Nucleus accumbens (tissue), 56 donors: Measurements from ENCODE around the gene MAGEA9.
"Not testable (repeated sequence)": the region's sequence is repeated elsewhere in the genome, so short reads cannot be mapped to it uniquely, and the experiment has no call there.

Experiments
- DNase-seq, 56 donors: peaks; one replicate each; lab custom pipeline; 2025; lab: John Stamatoyannopoulos, UW

Gene MAGEA9

DNA sequence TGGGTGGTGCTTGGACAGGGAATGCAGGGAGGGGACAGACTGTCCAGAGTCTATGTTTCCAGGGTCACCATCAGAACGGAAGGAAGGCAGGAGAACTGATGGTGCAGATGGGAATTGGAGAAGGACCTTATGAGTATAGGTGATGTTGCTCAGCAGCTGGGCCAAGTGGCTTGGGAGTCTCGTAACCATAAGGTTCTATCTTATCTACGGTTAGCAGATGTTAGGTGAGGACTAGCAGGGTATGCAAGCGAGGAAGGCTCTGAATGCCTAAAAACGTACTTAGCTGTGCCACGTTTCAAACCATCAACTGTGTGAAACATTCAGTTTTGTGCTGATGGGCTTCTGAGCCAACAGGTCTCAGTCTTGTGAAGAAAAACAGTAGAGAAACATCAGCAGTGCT, 22.4 kb downstream of the MAGEA9 start:
- DNase-seq = no peak

DNA sequence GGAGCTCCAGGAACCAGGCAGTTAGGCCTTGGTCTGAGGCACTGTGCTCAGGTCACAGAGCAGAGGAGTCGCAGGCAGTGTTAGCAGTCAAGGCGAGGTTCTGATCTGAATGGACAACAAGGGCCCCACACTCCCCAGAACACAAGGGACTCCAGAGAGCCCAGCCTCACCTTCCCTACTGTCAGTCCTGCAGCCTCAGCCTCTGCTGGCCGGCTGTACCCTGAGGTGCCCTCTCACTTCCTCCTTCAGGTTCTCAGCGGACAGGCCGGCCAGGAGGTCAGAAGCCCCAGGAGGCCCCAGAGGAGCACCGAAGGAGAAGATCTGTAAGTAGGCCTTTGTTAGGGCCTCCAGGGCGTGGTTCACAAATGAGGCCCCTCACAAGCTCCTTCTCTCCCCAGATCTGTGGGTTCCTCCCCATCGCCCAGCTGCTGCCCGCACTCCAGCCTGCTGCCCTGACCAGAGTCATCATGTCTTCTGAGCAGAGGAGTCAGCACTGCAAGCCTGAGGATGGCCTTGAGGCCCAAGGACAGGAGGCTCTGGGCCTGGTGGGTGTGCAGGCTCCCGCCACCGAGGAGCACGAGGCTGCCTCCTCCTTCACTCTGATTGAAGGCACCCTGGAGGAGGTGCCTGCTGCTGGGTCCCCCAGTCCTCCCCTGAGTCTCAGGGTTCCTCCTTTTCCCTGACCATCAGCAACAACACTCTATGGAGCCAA, 26.2 kb downstream of the MAGEA9 start:
- DNase-seq = no peak

DNA sequence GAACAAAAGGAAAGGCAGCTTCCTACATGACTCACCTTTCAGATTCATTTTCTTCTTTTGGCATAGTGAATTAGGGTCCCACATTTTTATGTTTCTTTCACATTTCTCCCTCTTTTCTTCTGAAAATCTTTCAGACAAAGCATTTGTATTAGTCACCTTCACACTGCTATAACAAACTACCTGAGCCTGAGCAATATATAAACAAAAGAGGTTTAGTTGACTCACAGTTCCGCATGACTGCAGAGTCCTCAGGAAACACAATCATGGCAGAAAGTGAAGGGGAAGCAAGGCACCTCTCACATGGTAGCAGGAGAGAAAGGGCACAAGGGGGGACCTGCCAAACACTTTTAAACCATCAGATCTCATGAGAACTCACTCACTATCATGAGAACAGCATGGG, 36.9 kb downstream of the MAGEA9 start:
- no peak for DNase-seq

DNA sequence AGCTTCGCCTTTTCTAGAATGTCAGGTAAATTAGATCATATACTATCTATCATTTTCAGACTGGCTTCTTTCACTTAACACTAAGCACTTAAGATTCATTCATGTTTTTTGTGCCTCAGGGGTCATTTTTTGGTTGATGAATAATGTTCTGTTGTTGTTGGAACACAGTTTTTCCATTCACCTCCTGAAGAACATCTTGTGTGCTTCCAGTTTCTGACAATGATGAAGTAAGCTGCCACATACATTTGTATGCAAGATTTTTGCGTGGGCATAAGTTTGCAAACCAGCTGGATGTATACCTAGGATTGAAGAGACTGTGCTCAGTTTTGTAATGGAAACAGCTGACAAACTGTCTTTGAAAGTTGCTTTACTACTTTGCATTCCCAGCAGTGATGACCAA, 37.6 kb downstream of the MAGEA9 start:
- no peak for DNase-seq

DNA sequence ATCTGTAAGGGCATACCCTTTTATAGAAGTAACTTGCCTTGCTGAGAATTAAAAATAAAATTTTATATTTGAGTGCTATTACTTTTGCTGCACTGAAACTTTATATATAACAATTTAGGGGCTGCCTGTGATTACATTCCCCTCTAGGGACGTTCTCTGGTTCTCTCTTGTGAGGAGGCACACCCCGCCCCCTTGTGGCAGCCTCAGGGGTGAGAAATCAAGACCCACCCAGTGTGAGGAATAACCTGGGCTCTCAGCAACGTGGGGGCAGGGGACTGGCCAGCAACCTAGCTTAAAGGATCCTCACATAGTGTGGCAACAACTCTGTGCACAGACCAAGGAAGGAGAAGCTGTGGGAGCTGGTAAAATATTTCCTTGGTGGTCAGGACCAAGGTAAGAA, 43.7 kb downstream of the MAGEA9 start:
- DNase-seq = peak in 2 of 56 donors; percentile 0 to 19

DNA sequence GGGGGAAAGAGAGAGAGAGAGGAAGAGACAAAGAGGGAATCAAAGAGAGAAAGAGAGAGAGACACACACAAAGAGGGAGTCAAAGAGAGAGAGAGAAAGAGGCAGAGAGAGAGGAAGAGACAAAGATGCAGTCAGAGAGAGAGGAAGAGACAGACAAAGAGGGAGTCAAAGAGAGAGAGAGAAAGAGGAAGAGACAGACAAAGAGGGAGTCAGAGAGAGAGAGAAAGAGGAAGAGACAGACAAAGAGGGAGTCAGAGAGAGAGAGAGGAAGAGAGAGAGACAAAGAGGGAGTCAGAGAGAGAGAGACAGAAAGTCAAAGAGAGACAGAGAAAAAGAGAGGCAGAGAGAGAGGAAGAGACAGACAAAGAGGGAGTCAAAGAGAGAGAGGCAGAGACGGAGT, 45.5 kb downstream of the MAGEA9 start:
- DNase-seq = no peak

DNA sequence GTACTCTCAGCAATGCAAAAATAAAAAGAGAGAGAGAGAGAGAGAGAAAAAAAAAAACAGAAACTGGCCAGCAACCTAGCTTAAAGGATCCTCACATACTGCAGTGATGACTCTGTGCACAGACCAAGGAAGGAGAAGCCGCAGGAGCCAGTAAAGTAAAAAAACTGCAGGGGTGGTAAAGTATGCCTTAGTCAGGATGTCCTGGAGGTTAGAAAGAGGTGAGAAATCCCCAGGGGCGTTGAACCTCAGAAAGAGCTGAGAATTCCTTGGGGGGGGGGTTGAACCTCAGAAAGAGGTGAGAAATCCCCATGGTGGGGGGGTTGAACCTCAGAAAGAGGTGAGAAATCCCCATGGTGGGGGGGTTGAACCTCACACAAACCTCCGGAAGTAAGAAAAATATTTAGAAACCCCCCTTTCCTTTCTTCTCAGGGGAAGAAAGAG, 48.0 kb downstream of the MAGEA9 start:
- no peak for DNase-seq

DNA sequence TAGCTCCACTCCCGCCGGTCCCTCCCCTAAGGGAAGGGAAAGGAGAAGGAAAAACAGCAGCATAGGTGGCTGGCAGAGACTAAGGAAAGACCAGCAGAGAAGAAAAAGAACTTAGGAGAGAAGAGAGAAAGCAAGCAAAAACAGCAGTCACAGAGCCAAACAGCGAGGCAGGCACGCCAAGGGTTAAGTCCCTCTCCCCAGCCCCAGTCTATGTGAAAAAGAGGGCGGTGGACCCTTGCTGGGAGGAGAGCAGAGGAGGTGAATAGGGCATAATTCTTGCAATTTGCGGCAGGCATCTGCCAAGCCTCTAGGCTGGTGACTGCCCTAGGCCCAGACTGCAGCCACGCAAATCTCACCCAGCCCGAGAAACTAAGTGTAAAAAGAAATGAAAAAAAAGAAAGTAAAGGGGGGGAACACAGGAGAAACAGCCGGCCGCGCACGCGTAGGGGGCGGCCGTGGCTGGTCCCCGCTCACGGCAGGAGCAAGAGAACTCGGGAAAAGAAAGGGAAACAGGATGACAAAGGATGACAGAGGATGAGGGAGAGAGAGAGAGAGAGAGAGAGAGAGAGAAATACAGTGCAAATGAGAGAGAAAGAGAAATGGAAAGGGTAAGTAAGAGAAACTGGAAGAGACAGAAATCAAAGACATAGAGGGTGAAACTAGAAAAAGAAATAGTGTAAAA, 48.6 kb downstream of the MAGEA9 start:
- DNase-seq = peak in 1 of 56 donors; percentile 2

DNA sequence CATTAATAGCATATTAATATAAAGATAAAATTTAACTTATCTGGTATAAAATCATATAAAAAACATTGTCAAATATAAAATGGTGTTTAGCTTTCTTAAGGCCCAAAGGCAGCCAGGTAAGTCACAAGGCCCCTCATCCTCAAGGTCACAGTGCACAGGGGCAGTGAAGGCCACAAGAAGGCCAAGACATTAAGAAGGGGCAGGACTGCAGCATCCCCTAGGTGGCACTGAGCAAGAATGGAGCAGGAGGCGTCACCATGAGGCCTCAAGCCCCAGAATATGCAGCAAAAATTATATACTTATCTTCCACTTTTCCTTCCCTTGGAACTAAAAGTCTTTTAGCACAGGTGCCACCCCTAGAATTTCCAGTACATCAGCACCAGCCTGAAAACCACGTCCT, 49.7 kb downstream of the MAGEA9 start:
- DNase-seq = no peak

DNA sequence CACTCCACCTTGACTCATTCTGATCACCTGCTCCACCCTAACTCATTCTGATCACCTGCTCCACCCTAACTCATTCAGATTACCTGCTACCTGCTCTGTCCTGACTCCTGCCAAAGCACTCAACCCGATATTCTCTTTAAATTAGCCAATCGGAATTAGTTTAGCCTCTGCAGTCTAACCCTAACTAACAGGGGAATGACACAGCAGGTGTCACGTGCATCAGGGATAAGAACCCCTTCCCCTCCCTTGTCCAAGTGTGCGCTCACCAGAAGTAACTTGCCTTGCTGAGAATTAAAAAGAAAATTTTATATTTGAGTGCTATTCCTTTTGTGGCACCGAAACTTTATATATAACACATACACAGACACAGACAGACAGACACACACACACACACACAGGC, 55.0 kb downstream of the MAGEA9 start:
- DNase-seq = not testable (repeated sequence)

DNA sequence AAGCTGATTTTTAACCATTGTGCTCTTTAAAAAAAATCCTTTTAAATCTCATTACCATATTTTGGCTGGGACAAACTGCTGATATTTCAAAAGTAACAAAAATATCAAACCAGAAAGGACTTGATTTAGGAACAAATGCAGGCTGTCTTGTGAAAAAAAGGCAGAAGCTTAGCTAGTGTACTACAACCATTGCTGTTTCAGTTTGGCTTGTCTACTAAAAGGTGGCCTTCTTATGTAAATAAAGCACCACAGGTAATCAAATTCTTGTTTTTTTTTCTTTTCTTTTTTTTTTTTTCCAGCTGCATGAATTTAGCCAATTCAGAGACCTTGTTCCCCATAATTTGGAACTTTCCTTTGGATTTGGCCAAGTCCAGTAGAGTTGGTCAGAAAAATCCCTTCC, 55.4 kb downstream of the MAGEA9 start:
- DNase-seq = no peak
